Cardiac fibroblast (primary cell): Measurements from ENCODE around the gene RHOC.
"Not testable (repeated sequence)": the region's sequence is repeated elsewhere in the genome, so short reads cannot be mapped to it uniquely, and the experiment has no call there.

ENCODE experiments used
- DNase-seq, 2 donors: peaks; one replicate each; pipeline versions ENCODE4 v3.0.0 to v3.0.0-alpha.2; 2010; ENCODE audit warnings: low read depth in 2 of 2
- H3K4me3 ChIP-seq, 2 donors: replicated peaks in 1 of 2; 1 replicate in 1 of 2; 2 replicates in 1 of 2; pipeline ENCODE4 v1.5.1; 2011; ENCODE audit warnings: low read depth in 2 of 2, low read length in 2 of 2, mild to moderate bottlenecking in 2 of 2, moderate library complexity in 1 of 2
- CTCF ChIP-seq: IDR thresholded peaks from one replicate; pipeline ENCODE4 v1.5.1; 2011; ENCODE audit warnings: low read depth, mild to moderate bottlenecking, low read length, inconsistent platforms

The RHOC gene

GRCh38 chr1:112723511-112723839 is 16.5 kb upstream of the RHOC start:
- no peak for DNase-seq
- H3K4me3 ChIP-seq, result no peak overlapping the region
- no peak for TF ChIP-seq CTCF

DNA sequence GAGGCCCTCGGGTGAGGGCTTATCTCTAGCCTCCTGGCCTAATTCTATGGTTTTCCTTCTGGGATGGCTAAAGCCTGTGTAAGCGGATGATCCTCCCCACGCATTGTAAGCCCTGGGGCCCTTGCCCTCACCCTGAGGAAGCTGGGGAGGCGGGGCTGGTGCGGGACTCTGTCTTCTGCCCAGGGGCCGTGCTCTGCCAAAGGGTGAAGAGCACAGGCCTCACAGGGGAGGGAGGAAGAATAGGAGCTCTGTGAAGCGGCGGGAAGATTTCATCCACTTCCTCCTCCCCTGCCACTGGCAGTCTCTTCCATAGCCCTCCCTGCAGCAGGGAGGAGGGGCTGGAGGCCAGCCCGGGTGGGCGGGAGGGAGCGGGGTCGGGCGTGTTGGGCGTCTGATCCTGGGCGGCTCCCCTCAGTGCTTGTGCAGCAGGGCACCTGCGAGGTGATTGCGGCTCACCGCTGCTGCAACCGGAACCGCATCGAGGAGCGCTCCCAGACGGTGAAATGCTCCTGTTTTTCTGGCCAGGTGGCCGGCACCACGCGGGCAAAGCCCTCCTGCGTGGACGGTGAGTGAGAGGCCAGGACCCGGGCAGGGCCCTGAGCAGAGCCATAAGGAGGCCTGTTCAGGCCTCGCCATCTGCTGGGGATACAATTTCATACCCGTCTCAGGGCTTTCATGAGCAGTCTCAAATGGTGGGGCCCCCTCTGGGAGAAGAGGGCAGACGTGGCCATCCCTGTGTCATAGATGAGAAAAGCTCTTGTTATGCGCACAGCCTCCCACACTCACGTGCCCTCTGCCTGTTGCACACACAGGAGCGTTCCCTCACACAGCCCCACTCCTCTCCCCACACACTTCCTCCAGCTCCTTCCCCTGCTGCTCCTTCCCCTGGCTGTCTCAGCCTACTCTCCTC is 15.9 kb upstream of the RHOC start:
- peak; percentile 49 to 57 for DNase-seq
- peak; percentile 8 for TF ChIP-seq CTCF
- H3K4me3 ChIP-seq, result no peak overlapping the region

DNA sequence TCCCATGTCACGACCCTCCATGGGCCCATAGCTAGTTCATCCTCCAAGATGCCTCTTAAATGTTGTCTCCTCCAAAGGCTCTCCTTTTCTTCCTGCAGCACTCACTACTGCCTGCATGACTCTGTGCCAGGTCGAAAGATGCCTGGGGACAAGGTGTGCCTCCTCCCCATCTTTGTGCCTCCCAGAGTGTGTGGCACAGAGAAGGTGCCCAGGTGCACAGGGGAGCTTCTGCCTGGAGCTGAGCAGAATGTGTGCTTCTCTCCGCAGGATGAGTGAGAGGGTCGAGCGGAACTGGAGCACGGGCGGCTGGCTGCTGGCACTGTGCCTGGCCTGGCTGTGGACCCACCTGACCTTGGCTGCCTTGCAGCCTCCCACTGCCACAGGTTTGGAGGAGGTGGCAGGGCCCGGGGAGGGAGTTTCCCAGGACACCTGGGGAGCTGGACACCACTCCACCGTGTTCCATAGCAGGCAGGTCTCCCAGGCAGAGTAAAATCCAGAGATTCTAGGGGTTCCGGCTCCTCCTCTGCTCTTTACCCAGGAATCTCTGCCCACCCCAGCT is 15.1 kb upstream of the RHOC start:
- TF ChIP-seq CTCF, result no peak
- DNase-seq, result no peak
- no peak overlapping the region for H3K4me3 ChIP-seq

DNA sequence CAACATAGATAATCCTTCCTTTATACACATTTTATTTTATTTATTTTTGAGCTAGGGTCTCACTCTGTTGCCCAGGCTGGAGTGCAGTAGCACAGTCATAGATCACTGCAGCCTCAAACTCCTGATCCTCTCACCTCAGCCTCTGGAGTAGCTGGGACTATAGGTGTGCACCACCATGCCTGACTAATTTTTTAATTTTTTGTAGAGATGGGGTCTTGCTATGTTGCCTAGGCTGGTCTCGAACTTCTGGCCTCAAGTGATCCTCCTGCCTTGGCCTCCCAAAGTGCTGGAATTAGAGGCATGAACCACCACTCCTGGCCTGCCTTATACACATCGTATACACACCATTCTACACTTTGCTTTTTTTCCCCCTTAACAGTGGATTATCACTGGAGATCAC is 14.4 kb upstream of the RHOC start:
- H3K4me3 ChIP-seq, DNase-seq: not testable (repeated sequence)

- no peak for DNase-seq
- TF ChIP-seq CTCF, result no peak
- no peak overlapping the region for H3K4me3 ChIP-seq
These were observed 13.9 kb upstream of the RHOC start for GRCh38 chr1:112720800-112721199.

DNA sequence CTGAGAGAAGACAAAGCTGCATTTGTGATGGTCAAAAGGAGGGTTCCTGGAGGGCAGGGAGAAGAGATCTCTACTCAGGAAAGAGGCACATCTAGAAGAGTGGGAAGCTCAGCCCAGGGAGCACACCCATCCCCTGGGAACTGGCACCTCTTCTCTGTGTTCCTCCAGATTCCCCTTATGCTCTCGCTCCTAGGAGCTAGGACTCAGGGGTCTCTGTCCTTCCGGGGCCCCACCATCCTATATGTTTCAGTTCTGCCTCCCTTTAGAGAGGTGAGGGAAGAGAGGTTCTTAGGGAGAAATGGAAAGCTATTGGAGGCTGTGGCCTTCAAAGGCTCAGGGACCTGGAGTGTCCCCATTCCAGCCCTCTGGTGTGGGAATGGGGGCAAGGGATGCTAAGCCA is 12.8 kb upstream of the RHOC start:
- DNase-seq, result no peak
- no peak for TF ChIP-seq CTCF
- H3K4me3 ChIP-seq, result no peak overlapping the region

- H3K4me3 ChIP-seq, result no peak overlapping the region
- peak; percentile 60 to 72 for DNase-seq
- peak; percentile 84 for TF ChIP-seq CTCF
These were observed 11.9 kb upstream of the RHOC start for GRCh38 chr1:112718691-112719418.
